B cell (primary cell): ENCODE measurements around the gene CCDC81. TPM values are rescaled to one million over a fixed set of nuclear protein-coding genes. Genes with fewer than 3 reads are reported as not detected.

Experiments
- ATAC-seq: fragments of 200-7000 bp; cut with Tn5 transposase; one replicate; pipeline ENCODE4 v1.10.0; 2021; ENCODE audit warnings: low read depth, mild to moderate bottlenecking, moderate number of reproducible peaks, moderate library complexity
- CTCF ChIA-PET: fragments of 350-600 bp; sonication (Branson Sonifier 250); formaldehyde crosslinking; loops from one replicate; lab custom pipeline; 2021; ENCODE audit warnings: antibody characterized with exemption, inconsistent platforms; lab: Charles Lee
- POLR2A ChIA-PET: fragments of 350-600 bp; sonication (Branson Sonifier 250); formaldehyde crosslinking; loops from one replicate; lab custom pipeline; 2021; ENCODE audit warnings: antibody characterized with exemption; lab: Charles Lee
- DNase-seq: peaks from one replicate; pipeline ENCODE4 v3.0.0; 2013
- H2AFZ ChIP-seq: 2 replicates; pipeline ENCODE4 v1.6.1; 2012; ENCODE audit warnings: mild to moderate bottlenecking, low read depth, low read length; ENCODE audit not compliant: insufficient read depth, poor library complexity, severe bottlenecking
- H3K27ac ChIP-seq, 2 donors: 1 replicate in 1 of 2; 2 replicates in 1 of 2; pipeline ENCODE4 v1.5.1; 2012 to 2013; ENCODE audit warnings: low read length in 2 of 2, mild to moderate bottlenecking in 2 of 2, moderate library complexity in 1 of 2
- H3K27me3 ChIP-seq, 4 experiments: fragments of 200-600 bp in 1 of 4; sonication (generic) in 1 of 4; replicated peaks in 1 of 4; 1 replicate in 2 of 4; 2 replicates in 2 of 4; pipeline versions ENCODE4 v1.6.1 to v1.7.0; 2013 to 2016; ENCODE audit warnings: low read length in 3 of 4, mild to moderate bottlenecking in 2 of 4, mixed read lengths in 1 of 4, moderate library complexity in 1 of 4; ENCODE audit not compliant: insufficient read depth in 4 of 4, control insufficient read depth in 3 of 4; ENCODE audit errors: control extremely low read depth in 1 of 4
- H3K36me3 ChIP-seq, 2 experiments: replicated peaks in 1 of 2; 1 replicate in 1 of 2; 2 replicates in 1 of 2; pipeline versions ENCODE4 v1.6.1 to v1.7.1; 2013; ENCODE audit warnings: low read length in 1 of 2; ENCODE audit not compliant: insufficient read depth in 2 of 2, control insufficient read depth in 1 of 2; ENCODE audit errors: control extremely low read depth in 1 of 2, extremely low read depth in 1 of 2
- H3K4me1 ChIP-seq, 2 donors: fragments of 200-600 bp in 1 of 2; sonication (generic) in 1 of 2; 1 replicate in 1 of 2; 2 replicates in 1 of 2; pipeline versions ENCODE4 v1.5.1 to v1.6.1; 2013 to 2017; ENCODE audit warnings: low read length in 2 of 2; ENCODE audit not compliant: control insufficient read depth in 2 of 2, insufficient read depth in 2 of 2
- H3K4me2 ChIP-seq: replicated peaks from 2 replicates; pipeline ENCODE3; 2012; ENCODE audit warnings: mild to moderate bottlenecking, low read depth, low read length; ENCODE audit not compliant: poor library complexity, severe bottlenecking
- H3K4me3 ChIP-seq, 5 experiments: fragments of 200-600 bp in 1 of 5; sonication (generic) in 1 of 5; 1 replicate in 3 of 5; 2 replicates in 2 of 5; pipeline versions ENCODE4 v1.5.1 to v1.7.0; 2011 to 2016; ENCODE audit warnings: low read length in 4 of 5, mild to moderate bottlenecking in 4 of 5, low read depth in 2 of 5, control low read depth in 1 of 5, moderate library complexity in 1 of 5; ENCODE audit not compliant: insufficient read depth in 1 of 5; ENCODE audit errors: control extremely low read depth in 1 of 5, extremely low read depth in 1 of 5
- H3K79me2 ChIP-seq: fragments of 200-600 bp; sonication (generic); one replicate; pipeline ENCODE4 v1.6.0; 2016; ENCODE audit warnings: low read length; ENCODE audit not compliant: control insufficient read depth, insufficient read depth
- H3K9ac ChIP-seq: fragments of 200-600 bp; sonication (generic); 2 replicates; pipeline ENCODE4 v1.6.1; 2017; ENCODE audit warnings: mild to moderate bottlenecking, low read length, moderate library complexity
- H3K9me3 ChIP-seq, 3 donors: one replicate each; pipeline versions ENCODE4 v1.6.1 to v1.7.1; 2013; ENCODE audit warnings: low read length in 2 of 3; ENCODE audit not compliant: control insufficient read depth in 2 of 3, insufficient read depth in 1 of 3; ENCODE audit errors: control extremely low read depth in 1 of 3
- H4K20me1 ChIP-seq: 2 replicates; pipeline ENCODE4 v1.6.0; 2012; ENCODE audit warnings: mild to moderate bottlenecking, low read length; ENCODE audit not compliant: insufficient read depth, control insufficient read depth, poor library complexity, severe bottlenecking
- H3K27ac Mint-ChIP-seq: one replicate; pipeline ENCODE4 v1.8.0; 2021; ENCODE audit warnings: mixed read lengths
- H3K27me3 Mint-ChIP-seq: one replicate; pipeline ENCODE4 v1.8.0; 2021; ENCODE audit warnings: mixed read lengths
- H3K4me1 Mint-ChIP-seq: one replicate; pipeline ENCODE4 v1.8.0; 2021; ENCODE audit warnings: mixed read lengths
- H3K4me3 Mint-ChIP-seq: one replicate; pipeline ENCODE4 v1.8.0; 2021; ENCODE audit warnings: mixed read lengths
- H3K9me3 Mint-ChIP-seq: one replicate; pipeline ENCODE4 v1.8.0; 2022; ENCODE audit warnings: mixed read lengths; ENCODE audit not compliant: insufficient read depth
- CTCF ChIP-seq: fragments of 200-600 bp; IDR thresholded peaks from one replicate; pipeline ENCODE4 v1.8.0; 2022; ENCODE audit warnings: antibody characterized with exemption, mild to moderate bottlenecking
- EZH2 ChIP-seq: IDR thresholded peaks from 2 replicates; pipeline ENCODE4 v1.6.1; 2012; ENCODE audit warnings: borderline replicate concordance, low read depth, mild to moderate bottlenecking, moderate library complexity, low read length; ENCODE audit not compliant: insufficient read depth, poor library complexity, severe bottlenecking
- WGBS: methylation state at CpG from one replicate; pipeline ENCODE4 v1.1.5; 2013; ENCODE audit warnings: missing lambda C conversion rate; ENCODE audit not compliant: insufficient coverage; 5-methylcytosine and 5-hydroxymethylcytosine counted together
- intact Hi-C: fragments of 100-400 bp; cut with micrococcal nuclease; formaldehyde crosslinking; loops from one replicate; pipeline ENCODE4 v1.10.0; 2022
- polyA plus RNA-seq: library from polyadenylated mRNA; depleted of rRNA; stranded (reverse); fragments of >200 nt; gene quantifications from 2 replicates; pipeline ENCODE4 v1.2.3, GENCODE V29; 2012
- total RNA-seq, 2 donors: library from RNA; stranded (reverse); fragments of 120-200 nt in 1 of 2; gene quantifications; 1 replicate in 1 of 2; 2 replicates in 1 of 2; pipeline versions ENCODE4 v1.2.3 to v1.2.4, GENCODE V29; 2013 to 2022

The CCDC81 gene
- total and polyA plus RNA-seq, 2 donors (not counting 1 experiment from before 2014, with no cell fraction given): 0.18 to 0.84 TPM

DNA sequence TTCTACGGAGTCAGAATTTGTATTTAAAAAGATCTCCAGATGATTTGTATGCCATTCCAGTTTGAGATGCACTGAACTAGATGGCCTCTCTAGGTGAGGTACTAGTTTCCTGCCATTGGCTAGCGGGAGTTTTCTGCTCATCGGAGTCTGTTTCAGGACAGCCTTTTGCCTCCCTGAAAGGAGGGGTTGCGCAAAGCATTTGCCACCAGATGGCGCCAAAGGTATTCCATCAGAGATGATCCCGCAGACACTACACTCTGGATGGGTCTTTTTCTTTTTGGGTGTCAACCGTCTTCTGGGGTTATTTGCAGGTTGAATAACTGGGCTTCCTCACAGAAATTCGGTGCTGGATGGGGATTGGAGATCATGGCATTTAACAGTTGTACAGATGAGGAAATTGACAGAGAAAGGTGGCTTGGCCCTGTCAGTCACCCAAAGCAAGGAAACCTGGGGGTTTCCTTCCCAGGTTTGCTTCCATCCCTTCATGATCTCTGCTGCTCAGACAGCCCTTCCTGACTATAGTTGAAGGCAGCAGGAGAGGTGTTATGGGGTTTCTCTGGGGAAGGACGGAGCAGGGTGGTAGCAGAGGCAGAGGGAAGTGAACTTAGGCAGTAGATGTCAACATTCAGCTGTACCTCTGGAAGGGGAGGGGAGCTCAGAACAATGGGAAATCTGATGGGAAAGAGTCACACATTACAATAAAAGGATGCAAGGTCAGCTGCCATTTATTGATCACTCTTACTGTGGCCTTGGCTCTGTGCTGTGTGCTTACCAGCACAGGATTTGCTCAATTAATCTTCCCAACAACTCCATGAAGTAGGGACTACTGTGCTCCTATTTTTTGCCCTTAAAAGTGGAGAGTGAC lies 81.6 kb downstream of the CCDC81 start:
- intact Hi-C loops: loop anchor here (1.0 to 10.0 kb wide), 3 partner anchors 601 to 968 kb away; partner anchors contain the start of gene CCDC83
- no peak overlapping the region for H2AFZ ChIP-seq

More for the DNA sequence above, 81.6 kb downstream of the CCDC81 start:
- ChIA-PET CTCF (interaction anchor here (0.7 to 3.0 kb wide), 13 partner anchors 9 to 602 kb away, joined by 3 to 17 read pairs (median 6); no protein-coding TSS in a partner anchor), POLR2A (no interaction called here)
- 22% methylated on average over 8 of the region's 9 CpGs for WGBS
- H3K4me2 ChIP-seq: no peak overlapping the region
- H3K4me3 ChIP-seq: no peak overlapping the region
- DNase-seq (peak; percentile 67), ATAC-seq (peak; percentile 54)
- H3K27ac ChIP-seq: no peak overlapping the region
- peaks cover 0 to 3% of the 10 kb centered on the region in 2 donors for H3K4me1 ChIP-seq
- no peak overlapping the region for H3K9ac ChIP-seq
- Mint-ChIP-seq H3K9me3 (no peaks in the 10 kb centered on the region), H3K4me1 (no peaks in the 10 kb centered on the region), H3K4me3 (no peak overlapping the region), H3K27me3 (peaks cover 4% of the 10 kb centered on the region), H3K27ac (no peak overlapping the region)
- H3K27me3 ChIP-seq: no peaks in the 10 kb centered on the region
- no peaks in the 10 kb centered on the region for H4K20me1 ChIP-seq
- TF ChIP-seq CTCF: peak; percentile 91
- no peak for TF ChIP-seq EZH2
- H3K79me2 ChIP-seq: no peaks in the 10 kb centered on the region
- H3K9me3 ChIP-seq: no peaks in the 10 kb centered on the region
- H3K36me3 ChIP-seq: no peaks in the 10 kb centered on the region
